Activated CD8-positive, alpha-beta memory T cell treated with anti-CD3 and anti-CD28 coated beads for 24 hours (primary cell): ENCODE data around the gene COX6B2.

ENCODE experiments used
- DNase-seq: peaks from one replicate; pipeline ENCODE4 v3.0.0-alpha.2; 2020

COX6B2 gene

GRCh38 chr19:55362174-55362989 is 7.9 kb upstream of the COX6B2 start:
- DNase-seq, result no peak

- no peak for DNase-seq
Measured at GRCh38 chr19:55360902-55361301, 6.4 kb upstream of the COX6B2 start.

- DNase-seq, result no peak
Measured at GRCh38 chr19:55358943-55359908, 4.7 kb upstream of the COX6B2 start.

GRCh38 chr19:55358493-55358892 is 4.0 kb upstream of the COX6B2 start:
- no peak for DNase-seq

GRCh38 chr19:55355213-55355821 is 798 bp upstream of the COX6B2 start:
- DNase-seq, result no peak

GRCh38 chr19:55353803-55354697 is 469 bp downstream of the COX6B2 start:
- peak; percentile 82 for DNase-seq

- no peak for DNase-seq
Measured at GRCh38 chr19:55353356-55353802, 1.1 kb downstream of the COX6B2 start.

GRCh38 chr19:55352549-55353145 is 1.9 kb downstream of the COX6B2 start:
- DNase-seq, result no peak

GRCh38 chr19:55352040-55352439 is 2.5 kb downstream of the COX6B2 start:
- no peak for DNase-seq

GRCh38 chr19:55350620-55351315 is 3.8 kb downstream of the COX6B2 start:
- DNase-seq, result no peak

GRCh38 chr19:55348317-55349034 is 6.0 kb downstream of the COX6B2 start:
- DNase-seq, result no peak

- no peak for DNase-seq
Measured at GRCh38 chr19:55347442-55348009, 7.0 kb downstream of the COX6B2 start.

- DNase-seq, result no peak
Measured at GRCh38 chr19:55346725-55347441, 7.6 kb downstream of the COX6B2 start.

- no peak for DNase-seq
Measured at GRCh38 chr19:55345818-55346724, 8.4 kb downstream of the COX6B2 start.

GRCh38 chr19:55345101-55345817 is 9.3 kb downstream of the COX6B2 start:
- DNase-seq, result no peak

GRCh38 chr19:55344444-55344843 is 10.1 kb downstream of the COX6B2 start:
- DNase-seq, result no peak
